ENCODE data around the gene MRNIP. TPM values are rescaled to one million over a fixed set of nuclear protein-coding genes. Genes with fewer than 3 reads are reported as not detected.
A peak's percentile ranks its signal among the peaks of the same experiment; 100 is the strongest.

The MRNIP gene
- total and polyA plus RNA-seq, 2 of the 4 experiments (the other 2 are of a cell fraction): 6.6 to 24.7 TPM

GRCh38 chr5:179794171-179794570 lies 64.4 kb downstream of the MRNIP start:
- in situ Hi-C loops (cut with MboI; ENCODE audit: low sequenced_read_pairs): no loop called here
- Histone ChIP-seq H3K27ac (ENCODE audit: insufficient read depth, low read length) (no peak overlapping the region), H3K9me1 (ENCODE audit: insufficient read depth, low read length) (no peaks in the 10 kb centered on the region), H3K4ac (ENCODE audit: low read depth, low read length) (no peak overlapping the region), H2BK120ac (ENCODE audit: low read depth, low read length) (no peak overlapping the region), H3K4me1 (ENCODE audit: control insufficient read depth, insufficient read depth, low read length) (peaks cover 9% of the 10 kb centered on the region; the same call in 1 of the 2 replicates), H4K20me1 (ENCODE audit: insufficient read depth, low read length) (0 out of 2 replicates have a peak, but pooled peaks cover 7% of the 10 kb centered on the region), H2AFZ (replicated peaks; ENCODE audit: low read length, poor library complexity) (no peak overlapping the region), H3K56ac (ENCODE audit: extremely low read depth, insufficient read depth, low read length) (no peak overlapping the region), H2AK5ac (ENCODE audit: low read depth, low read length) (no peak overlapping the region), H4K5ac (ENCODE audit: low read depth, low read length) (no peak overlapping the region), H3K9me3 (ENCODE audit: control insufficient read depth, insufficient read depth, low read length) (no peaks in the 10 kb centered on the region), H3K23ac (ENCODE audit: low read depth, low read length) (no peak overlapping the region), H3K4me3 (ENCODE audit: insufficient read depth, low read depth, low read length) (no peak overlapping the region), H3K18ac (ENCODE audit: low read depth, low read length) (no peak overlapping the region), H2BK15ac (ENCODE audit: low read depth, low read length) (no peak overlapping the region), H4K8ac (ENCODE audit: low read depth in 2 of 2, low read length in 2 of 2) (no peak overlapping the region), H3K14ac (replicated peaks; ENCODE audit: low read depth, low read length) (no peak overlapping the region), H3K79me1 (ENCODE audit: low read depth in 1 of 2, low read length in 2 of 2) (peaks cover 0 to 4% of the 10 kb centered on the region in 2 experiments; a peak in 1 of 4 replicates), H2BK20ac (ENCODE audit: low read depth, low read length) (no peak overlapping the region), H3K9ac (ENCODE audit: low read depth, low read length) (no peak overlapping the region), H3K36me3 (ENCODE audit: control insufficient read depth, insufficient read depth, low read length) (peaks cover 24% of the 10 kb centered on the region), H2BK5ac (ENCODE audit: low read depth, low read length, poor library complexity, severe bottlenecking) (no peak overlapping the region), H3K4me2 (ENCODE audit: low read depth, low read length) (no peak overlapping the region; the same call in 1 of the 2 replicates), H2AK9ac (replicated peaks; ENCODE audit: low read depth, low read length, poor library complexity) (peak overlapping the region; percentile 92), H4K91ac (ENCODE audit: insufficient read depth, low read depth, low read length) (no peak overlapping the region), H3K27me3 (ENCODE audit: control insufficient read depth, insufficient read depth, low read length) (no peaks in the 10 kb centered on the region)
- intact Hi-C loops (cut with micrococcal nuclease): no loop called here
- POLR2A ChIA-PET (ENCODE audit: unreplicated experiment): no interaction called here
- whole genome bisulfite sequencing, 2 experiments (ENCODE audit: extremely low coverage in 2 of 2, insufficient read length in 1 of 2): no CpG with 5 or more reads among the region's 3 CpGs
- CTCF ChIA-PET: no interaction called here
- DNase-seq (no peak), ATAC-seq (ENCODE audit: low read depth) (no peak)
- no peak for TF ChIP-seq RCOR1 (IDR thresholded peaks at IDR 0.05; ENCODE audit: insufficient replicate concordance, low read length)
- TF ChIP-seq USF2 (IDR thresholded peaks at IDR 0.05; ENCODE audit: low read depth, low read length): no peak
- no peak for TF ChIP-seq FOS (IDR thresholded peaks at IDR 0.05; ENCODE audit: low read depth, low read length)
- BruUV-seq (replicated peaks): no TSS peak
- dilution Hi-C loops (cut with HindIII; ENCODE audit: low sequenced_read_pairs, unreplicated experiment): no loop called here

Measured in IMR-90 (cell line).